ENCODE data around the gene MSL3.
A peak's percentile ranks its signal among the peaks of the same experiment; 100 is the strongest.

Gene MSL3

DNA sequence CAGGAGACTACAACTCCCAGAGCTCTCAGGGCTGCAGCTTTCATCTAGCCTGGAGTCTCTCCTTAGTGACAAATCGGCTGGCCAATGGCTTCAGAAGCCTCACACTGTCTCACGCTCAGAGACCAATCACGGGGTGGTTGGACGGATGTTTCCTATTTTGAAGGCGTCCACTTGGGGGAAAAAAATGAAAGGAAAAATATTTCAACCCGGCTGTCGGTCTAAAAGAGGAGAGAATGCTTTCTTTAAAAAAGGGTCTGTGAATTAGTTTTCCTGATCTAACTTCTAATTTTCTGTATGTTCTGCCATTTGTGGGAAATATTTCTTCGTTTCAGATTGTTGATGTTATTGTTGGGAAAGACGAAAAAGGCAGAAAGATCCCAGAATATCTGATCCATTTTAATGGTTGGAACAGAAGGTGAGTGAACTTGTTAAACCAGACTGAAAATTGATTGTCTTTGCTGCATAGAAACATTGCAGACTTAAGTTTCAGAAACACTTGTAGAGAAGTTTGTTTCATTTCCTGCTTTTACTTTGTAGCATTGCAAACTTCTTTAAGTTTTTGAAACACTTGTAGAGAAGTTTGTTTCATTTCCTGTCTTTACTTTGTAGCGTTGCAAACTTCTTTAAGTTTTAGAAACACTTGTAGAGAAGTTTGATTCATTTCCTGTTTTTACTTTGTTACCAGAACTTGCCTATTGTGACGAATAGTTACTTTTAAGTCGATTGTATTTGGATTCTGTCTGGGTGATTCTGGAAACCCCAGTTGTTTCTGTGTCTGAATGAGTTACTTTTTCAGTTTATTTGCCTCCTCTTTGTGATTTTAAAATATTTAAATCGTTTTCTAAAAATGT, 1.6 kb downstream of the MSL3 start:
- peak; percentile 20 to 54 for DNase-seq (ENCODE audit: low read depth in 2 of 2)

DNA sequence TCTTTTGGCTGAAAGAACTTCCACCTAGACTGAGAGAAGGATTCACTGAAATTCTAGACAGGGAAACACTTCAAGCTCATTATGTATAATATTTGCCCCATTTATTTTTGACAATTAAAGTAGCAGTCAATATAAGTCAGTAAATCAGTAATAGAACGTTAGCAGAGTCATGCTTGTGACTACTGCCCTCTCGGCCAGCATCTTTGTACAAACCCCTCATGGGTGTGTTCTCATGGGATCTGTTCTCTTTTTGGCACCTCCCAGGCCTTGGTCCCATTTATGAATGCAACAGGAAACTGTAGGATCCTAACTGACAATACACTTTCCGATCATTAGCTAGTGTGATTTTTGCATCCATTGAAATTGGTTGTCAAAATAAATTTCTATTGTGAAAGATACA, 2.9 kb downstream of the MSL3 start:
- DNase-seq (ENCODE audit: low read depth in 2 of 2), result no peak

DNA sequence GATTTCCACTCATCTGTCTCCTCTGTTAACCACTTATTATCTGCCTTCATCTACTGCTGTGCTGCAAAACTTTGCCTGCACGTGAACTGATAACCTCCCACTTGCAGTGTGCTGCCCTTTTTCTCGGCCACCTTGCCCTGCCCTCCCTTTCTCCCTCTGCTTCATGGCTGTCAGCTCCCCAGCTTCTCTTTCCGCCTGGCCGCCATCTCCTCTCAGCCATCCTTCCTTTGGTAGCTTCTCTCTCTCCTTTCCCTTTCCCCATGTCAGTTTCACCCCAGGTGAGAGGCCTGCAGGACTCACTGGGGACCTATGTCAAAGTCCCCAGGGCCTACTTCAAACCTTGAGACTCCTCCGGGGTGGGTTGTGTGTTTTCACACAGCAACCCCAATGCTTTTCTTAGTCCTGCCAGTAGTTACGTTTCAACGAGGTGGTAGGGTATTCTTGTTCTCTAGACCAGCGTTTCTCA, 6.6 kb downstream of the MSL3 start:
- DNase-seq (ENCODE audit: low read depth in 2 of 2), result no peak

DNA sequence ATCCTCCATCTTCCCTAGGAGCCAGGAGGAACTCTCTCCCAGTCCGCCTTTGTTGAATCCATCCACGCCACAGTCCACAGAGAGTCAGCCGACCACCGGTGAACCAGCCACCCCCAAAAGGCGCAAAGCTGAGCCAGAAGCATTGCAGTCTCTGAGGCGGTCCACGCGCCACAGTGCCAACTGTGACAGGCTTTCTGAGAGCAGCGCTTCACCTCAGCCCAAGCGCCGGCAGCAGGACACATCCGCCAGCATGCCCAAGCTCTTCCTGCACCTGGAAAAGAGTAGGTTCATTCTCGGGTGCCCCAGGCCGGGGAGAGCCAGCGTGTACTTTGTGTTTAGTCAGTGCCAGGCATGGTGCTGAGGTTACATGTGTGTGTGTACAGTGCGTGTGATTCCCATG, 7.4 kb downstream of the MSL3 start:
- no peak for DNase-seq (ENCODE audit: low read depth in 2 of 2)

DNA sequence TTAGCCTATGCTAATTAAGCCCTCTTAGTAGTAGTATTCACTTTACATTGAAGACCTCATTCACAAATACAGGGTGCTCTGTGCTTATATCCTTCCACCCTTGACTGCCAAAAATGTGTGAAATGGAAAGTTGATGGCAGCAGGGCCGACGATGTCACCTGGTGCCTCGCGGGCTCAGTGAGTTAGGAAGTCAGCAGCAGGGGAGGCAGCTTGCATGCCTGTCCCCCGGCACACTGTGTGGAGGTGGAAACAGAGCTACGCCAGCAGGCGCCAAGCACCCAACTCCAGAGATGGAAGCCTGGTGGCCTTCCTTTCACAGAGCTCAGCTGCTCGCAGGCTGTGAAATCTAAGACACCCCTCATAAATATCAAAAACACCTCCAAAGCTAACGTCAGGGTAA, 8.4 kb downstream of the MSL3 start:
- DNase-seq (ENCODE audit: low read depth in 2 of 2), result no peak

DNA sequence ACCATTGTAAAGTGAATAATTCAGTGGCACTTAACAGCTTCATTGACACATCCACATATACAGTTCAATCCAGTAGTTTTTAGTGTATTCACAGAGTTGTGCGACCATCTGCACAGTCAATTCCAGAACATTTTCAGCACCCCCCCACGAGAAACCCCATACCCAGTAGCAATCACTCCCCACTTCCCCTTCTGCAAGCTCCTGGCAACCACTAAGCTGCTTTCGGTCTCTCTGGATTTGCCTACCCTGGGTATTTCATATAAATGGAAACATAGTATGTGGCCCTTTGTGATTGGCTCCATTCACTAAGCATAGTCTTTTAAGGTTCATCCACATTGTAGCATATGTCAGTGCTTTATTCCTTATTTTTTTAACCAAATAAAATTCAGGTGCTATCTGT, 10.0 kb downstream of the MSL3 start:
- no peak for DNase-seq (ENCODE audit: low read depth in 2 of 2)

DNA sequence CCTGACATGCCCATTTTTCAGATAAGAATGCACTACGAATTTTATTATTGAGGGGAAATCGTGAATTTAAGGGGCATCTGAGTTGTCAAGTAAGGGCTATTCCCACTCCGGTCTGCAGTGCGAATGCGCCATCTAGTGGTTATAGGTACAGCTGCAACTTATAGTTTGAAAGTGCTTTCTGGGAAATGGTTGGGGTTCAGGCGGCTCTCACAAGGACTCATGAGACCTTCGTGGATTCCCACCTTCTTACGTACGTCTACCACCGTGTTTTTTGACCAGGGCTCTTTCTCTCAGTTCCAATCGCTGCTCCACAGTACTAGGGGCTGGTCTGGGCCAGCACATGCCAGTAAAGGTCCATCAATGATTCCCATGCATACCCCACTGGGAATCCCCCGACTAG, 12.3 kb downstream of the MSL3 start:
- DNase-seq (ENCODE audit: low read depth in 2 of 2), result peak in 1 of 2 donors; percentile 34

DNA sequence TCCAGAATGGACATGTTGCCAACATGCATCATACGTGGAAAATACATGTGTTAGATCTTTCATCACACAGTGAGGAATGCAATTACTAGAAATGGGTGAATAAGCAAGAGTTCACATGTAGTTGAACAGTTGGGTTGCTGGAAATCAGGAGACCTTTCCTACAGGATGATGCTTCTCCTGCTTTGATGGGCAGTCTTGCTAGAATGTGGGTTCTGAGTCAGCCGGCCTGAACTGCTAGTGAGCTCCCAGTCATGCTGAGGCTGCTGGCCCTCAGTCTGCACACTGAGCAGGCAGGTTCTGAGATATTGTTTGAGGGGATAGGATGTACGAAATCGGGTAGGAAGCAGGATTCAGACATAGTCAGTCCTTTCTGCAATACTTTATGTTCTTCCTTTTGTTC, 20.2 kb downstream of the MSL3 start:
- DNase-seq (ENCODE audit: low read depth in 2 of 2), result no peak

DNA sequence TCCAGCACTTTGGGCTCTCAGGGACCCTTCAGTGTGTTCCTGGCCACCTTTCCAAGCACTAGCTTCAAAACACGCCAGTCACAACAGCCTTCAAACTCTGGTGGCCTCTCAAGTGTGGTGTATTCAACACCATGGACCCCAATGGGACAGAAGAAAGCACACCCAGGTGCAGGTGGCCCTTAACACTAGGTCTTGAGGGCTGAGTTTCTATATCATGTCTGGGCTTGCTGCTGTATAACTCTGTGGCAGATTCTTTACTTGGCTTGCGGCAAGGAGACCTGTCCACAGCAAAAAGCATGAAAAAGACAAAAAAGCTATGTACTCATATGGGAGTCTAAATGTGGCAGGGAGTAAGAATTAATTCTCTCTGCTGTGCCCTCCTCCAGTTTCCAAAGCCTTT, 23.1 kb downstream of the MSL3 start:
- no peak for DNase-seq (ENCODE audit: low read depth in 2 of 2)

DNA sequence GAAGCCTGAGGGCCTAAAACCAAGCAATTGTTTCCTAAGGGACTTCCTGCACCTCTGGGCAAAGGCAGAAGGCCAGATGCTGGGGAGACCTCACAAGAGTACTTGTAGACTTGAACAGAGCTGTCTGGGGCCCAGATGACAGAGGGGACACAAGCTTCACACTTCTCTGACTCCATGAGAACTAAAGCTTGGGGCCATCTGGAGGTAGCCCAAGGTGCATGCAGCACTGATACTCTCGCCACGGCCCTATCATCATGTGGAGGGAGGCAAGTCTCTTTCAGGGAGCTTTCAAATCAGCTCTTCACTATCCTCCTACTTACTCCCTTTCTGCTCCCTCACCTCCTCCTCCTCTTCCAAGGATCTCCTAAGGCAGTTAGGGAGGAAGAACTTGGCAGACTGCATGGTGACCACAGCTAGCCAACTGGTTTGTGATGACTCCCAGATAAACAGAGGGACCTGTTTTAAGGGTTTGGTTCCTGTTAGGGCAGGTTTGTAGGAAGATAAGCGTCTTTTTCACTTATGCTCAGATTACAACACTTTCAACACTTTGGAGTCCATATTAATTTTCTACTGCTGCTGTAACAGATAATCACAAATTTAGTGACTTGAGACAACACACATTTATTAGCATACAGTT, 23.8 kb downstream of the MSL3 start:
- no peak for DNase-seq (ENCODE audit: low read depth in 2 of 2)

DNA sequence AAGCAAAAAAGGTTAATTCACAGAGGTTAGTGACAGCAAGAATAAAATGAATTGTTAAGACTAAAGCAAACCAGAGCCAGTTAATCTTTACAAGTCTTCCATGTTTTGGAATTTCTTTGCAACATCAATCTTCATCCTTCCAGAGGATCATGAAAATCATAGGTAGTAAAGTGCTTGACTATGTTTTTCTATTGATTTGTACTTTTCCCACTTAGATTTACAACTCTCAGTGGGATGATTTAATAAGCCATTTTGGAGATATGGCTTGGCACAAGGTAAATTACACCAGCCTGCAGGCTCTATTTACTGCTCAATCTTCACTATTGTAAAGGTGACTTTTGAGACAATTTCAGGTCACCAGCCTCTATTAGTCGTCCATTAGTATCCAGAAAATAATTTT, 26.5 kb downstream of the MSL3 start:
- no peak for DNase-seq (ENCODE audit: low read depth in 2 of 2)

DNA sequence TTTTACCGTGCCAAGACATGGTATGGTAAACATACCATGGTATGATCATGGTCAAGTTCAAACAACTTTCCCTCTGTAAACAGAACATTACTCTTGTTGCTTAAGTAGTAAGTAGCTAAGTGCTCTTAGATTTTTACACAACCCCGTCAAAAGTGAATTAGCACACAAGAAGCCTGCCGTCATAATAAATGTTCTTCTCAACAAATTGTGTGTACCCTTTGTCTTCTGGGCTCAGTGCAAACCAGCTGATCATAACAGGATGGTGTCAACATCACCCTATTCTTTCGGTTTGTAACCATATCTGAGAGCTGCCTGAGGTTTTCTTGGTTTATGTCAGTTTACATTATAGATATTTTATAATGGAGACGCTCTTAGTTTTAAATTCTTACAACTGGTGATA, 28.8 kb downstream of the MSL3 start:
- no peak for DNase-seq (ENCODE audit: low read depth in 2 of 2)

DNA sequence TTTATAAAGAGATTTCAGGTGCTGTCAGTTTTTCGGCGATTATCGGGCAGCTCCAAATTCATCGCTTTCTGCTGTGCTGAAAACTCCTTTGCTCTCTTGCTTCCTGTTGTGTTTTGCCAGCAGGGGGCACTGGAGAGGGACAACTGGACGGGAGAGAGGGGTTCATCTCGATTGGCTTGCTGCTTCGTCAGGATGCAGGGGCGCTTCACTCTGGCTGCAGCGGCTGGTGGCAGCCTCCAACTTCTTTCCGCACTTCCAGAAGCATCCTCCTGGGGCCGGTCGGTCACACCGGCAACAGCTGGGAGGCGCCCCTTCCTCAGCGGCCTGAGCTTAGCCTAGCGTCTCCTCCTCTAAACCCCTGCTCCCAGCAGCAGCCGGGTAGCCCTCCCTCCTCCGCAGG, 29.5 kb downstream of the MSL3 start:
- peak; percentile 59 to 64 for DNase-seq (ENCODE audit: low read depth in 2 of 2)

DNA sequence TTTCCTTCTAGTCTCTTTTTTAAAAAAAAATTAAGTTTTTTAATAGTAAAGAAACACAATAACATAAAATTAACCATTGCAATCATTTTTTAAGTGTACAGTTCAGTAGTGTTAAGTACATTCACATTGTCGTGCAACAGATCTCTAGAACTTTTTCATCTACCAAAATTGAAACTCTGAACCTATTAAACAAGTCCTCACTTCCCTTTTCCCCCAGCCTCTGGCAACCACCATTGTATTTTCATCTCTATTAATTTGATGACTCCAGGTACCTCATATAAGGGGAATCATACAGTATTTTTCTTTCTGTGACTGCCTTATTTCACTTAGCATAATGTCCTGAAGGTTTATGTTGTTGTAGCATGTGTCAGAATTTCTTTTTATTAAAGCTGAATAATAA, 31.8 kb downstream of the MSL3 start:
- DNase-seq (ENCODE audit: low read depth in 2 of 2), result no peak

DNA sequence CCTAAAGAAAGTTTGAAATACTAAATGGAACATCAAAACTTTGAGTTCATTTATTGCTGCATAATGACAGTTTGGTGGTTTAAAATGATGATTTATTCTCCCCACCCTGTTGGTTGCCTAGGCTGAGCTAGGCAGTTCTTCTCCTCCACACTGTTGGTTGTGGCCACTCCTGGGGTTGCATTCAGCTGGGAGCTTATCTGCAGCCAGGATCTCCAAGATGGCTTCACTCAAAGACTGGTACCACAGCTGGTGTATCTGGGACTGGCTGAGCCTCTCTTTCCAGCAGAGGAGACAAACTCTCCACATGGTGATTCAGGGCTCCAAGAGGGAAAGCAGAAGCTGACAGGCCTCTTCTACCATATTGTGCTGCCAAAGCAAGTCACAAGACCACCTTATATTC, 33.1 kb downstream of the MSL3 start:
- DNase-seq (ENCODE audit: low read depth in 2 of 2), result no peak

DNA sequence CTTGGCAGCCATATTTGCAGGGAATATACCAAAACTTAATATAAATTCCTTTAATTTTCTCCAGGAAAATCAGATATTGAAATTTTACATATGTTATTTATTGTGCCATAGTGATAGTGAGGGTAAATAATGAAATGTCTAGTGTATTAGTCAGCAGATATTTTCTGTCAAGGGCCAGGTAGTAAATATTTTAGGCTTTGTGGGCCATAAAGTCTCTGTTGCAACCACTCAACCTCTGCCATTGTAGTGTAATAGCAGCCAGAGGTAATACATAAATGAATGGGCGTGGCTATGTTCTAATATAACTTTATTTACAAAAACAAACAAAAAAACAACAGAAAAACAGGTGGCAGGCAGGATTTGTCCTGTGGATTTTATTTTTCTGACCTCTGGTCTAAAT, 33.5 kb downstream of the MSL3 start:
- DNase-seq (ENCODE audit: low read depth in 2 of 2), result no peak

DNA sequence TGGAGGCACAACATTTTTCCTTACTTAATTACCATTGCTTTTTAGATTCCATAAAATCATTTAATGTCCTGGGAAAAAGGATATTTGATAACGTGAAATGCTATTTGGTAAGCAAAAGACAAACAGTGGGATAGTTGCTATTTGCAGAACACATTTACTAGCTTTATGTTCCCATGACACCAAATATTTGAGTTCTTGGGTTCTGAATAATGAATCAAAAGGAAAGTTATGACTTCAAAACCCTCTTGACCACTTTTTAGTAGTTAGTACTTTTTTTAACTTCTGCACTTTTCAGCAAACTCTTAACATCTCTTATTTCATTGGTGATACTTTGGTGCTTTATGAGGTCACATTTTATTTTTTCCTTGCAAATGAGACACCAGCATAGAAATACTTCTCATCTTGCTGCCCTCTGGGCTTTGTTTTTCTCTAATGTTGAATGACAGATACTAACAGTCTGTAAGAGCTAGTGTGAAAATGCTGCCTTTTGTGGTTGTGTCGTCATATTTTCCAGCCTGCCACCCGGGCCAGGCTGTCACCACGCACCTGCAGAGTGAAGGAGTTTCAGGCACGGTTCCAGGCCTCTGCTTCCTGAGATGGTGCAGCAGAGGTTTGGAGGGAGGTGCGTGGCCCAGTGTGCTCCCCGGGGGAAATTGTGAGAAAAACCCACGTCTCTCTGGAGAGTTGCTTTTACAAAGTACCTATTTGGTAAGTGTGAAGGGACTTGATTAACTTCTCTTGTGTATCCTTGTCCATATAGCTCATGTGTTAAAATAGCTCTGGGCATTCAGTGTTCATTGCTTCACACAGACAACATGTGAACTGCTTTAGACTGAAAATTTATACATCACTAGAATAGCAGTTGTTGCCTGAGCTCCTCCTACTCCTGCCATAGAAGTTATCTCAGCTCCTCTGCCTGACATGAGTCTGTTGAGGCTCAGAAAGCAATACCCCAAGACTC, 34.7 kb downstream of the MSL3 start:
- peak; percentile 39 to 48 for DNase-seq (ENCODE audit: low read depth in 2 of 2)

DNA sequence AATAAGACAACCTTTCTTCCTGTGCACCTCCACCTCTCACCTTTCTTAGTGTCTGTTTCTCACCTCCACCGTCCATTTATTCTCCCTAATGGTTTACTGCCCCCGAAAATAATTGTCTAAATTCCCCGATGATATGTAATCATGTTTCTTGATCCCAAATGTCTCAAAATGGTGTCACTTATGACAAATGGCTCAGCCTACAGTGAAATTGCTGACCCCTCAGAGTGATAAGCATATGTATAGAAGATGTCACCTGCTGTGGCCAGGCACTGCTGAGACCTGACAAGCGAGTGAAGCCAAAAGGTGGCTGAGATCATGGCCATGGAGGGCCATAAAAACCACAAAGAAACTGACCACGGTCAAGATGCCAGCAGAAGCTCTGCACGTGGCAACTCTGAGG, 35.7 kb downstream of the MSL3 start:
- no peak for DNase-seq (ENCODE audit: low read depth in 2 of 2)

DNA sequence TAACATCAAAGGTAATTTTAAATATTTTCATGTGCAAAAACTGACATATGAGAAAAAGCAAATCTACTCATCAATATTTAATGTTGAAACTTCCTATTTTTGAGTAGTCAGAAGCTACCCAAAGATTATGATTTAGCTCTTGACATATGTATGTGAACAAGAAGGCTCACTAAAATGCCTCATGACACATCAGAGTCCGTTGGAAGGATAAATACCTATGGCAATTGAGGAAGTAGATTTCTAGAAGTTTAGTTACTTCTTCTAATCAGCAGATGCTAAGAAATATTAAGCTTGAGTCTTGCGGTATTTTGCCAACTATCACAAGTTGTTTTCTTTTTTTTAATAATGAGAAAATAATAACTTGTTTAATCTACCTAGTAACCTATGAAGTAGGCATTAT, 55.3 kb downstream of the MSL3 start:
- DNase-seq (ENCODE audit: low read depth in 2 of 2), result no peak
